DMS 273 treated with DMSO at 0.1 percent for 48 hours (cell line): ENCODE data around the gene KRTAP5-2.
"Not testable (repeated sequence)": the region's sequence is repeated elsewhere in the genome, so short reads cannot be mapped to it uniquely, and the experiment has no call there.

Source experiments
- DNase-seq: peaks from one replicate; lab custom pipeline; 2025; lab: John Stamatoyannopoulos, UW

Gene KRTAP5-2

GRCh38 chr11:1628506-1629325, 30.6 kb upstream of the KRTAP5-2 start:
- DNase-seq: no peak

- no peak for DNase-seq
Measured at GRCh38 chr11:1625541-1625940, 27.4 kb upstream of the KRTAP5-2 start.

DNA sequence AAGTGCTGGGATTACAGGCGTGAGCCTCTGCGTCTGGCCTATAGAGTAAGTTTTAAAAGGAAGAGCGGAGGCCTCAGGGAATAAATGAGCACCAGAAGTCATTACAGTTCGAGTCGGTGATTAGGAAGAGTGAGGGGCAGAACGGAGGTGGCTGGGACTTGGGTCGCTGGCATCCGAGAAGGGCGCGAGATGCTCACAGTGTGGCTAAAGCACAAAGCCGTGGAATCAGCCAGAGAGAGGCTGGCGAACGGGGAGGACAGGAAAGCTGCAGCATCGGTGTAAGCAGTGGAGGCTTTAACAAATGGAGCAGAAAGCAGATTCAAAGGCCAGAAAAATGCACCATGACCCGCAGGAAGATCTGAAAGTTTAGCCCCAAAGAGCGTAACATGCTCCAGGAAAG, 26.5 kb upstream of the KRTAP5-2 start:
- DNase-seq: no peak

GRCh38 chr11:1623716-1624115, 25.6 kb upstream of the KRTAP5-2 start:
- no peak for DNase-seq

DNA sequence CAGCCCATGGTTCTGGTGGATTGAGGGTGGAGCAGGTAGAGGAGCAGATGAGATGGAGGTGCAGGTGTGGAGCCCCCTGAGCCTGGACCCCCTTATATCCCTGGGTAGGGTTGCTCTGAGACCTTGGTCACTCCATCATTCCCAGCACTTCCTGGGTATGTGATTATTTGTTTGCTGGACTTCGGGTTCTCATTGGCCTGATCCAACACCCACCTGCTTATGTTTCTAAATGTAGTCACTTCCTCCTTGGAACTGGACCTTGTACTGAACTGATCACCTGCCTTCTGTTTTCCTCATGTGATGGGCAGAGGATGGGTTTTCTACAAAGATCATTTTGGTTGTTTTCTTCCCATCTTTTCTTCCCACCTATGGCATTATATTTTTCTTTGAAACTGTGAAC, 24.0 kb upstream of the KRTAP5-2 start, which contains the start of gene KRTAP5-4:
Gene KRTAP5-4 (minus strand): TSS at position 53 of the 400 bp plus-strand sequence. CDS start 45 bp downstream, at position 8.
- no peak for DNase-seq

DNA sequence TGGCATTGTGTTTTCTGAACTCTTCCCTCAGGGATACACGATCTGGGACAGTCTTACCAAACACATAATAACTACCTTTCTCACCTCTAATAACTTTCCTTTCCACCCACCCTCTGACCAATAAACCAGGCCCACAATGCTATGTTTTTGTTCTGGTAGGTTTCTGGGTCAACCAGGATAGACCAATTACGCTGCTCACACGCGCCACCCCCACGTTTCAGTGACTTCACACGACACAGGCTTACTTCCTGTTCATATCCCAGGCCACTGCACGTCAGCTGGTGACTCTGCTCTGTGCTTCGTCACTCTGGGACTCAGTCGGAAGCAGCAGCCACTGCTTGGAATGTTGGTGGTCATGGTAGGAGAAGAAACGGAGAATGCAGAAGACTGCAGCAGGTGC, 21.4 kb upstream of the KRTAP5-2 start:
- DNase-seq: no peak

DNA sequence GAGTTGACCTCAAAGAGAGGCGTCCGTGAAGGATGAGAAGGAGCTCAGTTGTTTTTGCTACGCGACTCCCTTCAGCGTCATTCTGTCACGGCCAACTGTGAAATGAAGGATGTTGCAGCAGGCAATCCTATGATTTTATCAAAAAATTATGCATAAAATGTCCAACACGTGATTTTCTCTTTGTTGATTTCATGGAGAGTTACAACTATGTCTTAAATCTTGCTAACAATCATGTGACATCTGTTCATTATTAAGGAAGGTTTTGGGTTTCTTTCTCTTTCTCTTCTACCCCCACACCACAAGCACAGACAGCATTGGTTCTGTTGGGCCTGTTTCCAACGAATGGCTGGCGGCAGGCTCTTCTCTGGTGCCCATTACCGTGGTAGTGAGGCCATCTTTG, 20.1 kb upstream of the KRTAP5-2 start:
- DNase-seq: no peak

DNA sequence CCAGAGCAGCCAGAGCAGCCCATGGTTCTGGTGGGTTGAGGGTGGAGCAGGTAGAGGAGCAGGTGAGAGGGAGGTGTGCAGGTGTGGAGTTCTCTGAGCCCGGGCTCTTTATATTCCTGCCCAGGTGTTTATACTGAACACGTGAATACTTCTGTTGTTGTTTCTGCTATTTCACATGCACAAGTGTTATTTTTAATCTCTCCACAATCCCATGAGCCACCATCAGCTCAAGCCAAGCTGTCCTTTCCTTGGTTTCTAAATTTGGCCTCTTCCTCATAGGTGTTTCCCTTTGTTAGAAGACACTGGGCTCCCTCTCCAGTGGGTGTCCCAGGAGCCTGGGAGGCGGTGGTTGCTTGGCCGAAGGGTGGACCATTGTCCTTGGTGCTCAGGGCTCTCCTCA, 10.3 kb upstream of the KRTAP5-2 start, which contains the start of gene KRTAP5-3:
Gene KRTAP5-3 (minus strand): TSS at position 101 of the 400 bp plus-strand sequence. CDS start 78 bp downstream, at position 23.
- DNase-seq: no peak

DNA sequence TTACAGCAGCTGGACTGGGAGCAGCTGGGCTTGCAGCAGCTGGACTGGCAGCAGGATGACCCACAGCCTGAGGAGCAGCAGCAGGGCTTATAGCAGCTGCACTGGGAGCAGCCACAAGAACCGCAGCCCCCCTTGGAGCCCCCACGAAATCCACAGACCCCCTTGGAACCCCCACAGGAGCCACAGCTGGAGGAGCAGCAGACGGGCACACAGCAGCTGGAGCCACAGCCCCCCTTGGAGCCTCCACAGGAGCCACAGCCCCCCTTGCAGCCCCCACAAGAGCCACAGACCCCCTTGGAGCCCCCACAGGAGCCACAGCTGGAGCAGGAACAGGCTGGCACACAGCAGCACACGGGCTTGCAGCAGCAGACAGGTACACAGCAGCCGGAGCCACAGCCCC, 9.8 kb upstream of the KRTAP5-2 start:
- DNase-seq: not testable (repeated sequence)

DNA sequence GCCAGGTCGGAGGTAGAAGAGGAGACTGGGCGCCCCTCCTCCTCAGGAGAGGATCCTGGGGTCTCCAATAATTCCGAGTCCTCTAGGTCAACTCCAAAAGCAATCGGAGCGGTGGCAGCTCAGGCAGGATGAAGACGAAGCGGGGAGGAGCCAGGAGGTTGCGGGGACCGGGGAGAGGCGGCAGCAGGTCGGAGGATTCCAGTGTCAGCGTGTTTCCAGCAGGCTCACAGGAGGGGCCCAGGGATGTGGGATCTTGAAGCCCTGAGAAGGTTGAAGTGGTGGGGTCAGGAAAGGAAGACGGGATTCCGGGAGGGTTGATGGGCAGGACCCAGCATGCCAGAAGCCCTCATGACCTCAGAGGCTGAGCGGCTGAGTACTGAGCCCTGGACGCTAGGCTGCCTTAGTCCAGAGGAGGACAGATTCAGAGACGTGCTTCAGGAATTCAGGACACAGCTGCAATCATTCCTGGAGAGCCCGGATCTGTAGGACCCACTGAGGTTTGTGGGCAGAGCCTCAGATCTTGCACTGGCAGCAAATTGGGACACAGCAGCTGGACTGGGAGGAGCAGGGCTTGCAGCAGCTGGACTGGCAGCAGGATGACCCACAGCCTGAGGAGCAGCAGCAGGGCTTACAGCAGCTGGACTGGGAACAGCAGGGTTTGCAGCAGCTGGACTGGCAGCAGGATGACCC, 9.2 kb upstream of the KRTAP5-2 start:
- not testable (repeated sequence) for DNase-seq

- DNase-seq: not testable (repeated sequence)
Measured at GRCh38 chr11:1605923-1606322, 7.8 kb upstream of the KRTAP5-2 start.

- no peak for DNase-seq
Measured at GRCh38 chr11:1604711-1605110, 6.6 kb upstream of the KRTAP5-2 start.

DNA sequence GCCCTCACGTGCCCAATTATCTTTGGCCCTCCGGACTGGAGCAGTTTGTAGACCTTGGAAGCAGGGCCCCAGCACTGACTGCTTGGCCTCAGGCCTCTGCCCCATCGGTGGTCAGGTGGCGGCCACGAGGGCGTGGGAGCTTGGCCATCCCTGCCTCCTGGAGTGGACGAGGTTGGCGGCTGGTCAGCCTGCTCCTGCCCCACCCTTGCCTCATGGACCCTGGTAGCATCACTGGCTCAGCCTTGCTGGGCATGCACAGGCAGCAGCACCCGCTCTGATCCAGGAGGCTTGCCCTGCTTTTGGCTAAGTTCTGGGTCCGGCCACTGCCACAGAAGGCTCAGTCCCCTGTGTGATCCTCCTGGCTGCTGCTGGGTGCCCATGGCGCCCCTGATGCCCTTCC, 6.1 kb upstream of the KRTAP5-2 start:
- no peak for DNase-seq

DNA sequence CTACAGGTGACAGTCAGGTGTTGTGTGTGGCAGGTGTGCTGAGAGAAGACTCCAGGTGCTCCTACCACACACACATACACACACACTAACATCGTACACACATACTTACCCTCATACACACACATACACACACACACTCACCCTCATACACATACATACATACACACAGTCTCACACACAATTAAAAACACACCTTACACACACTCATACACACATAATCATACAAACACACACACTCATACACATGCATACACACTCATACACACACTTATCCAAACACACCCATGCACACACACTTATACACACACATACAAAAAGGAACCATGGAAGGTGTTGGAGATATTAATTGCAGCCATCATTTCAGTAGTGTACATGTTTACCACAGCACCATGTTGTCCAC, 5.5 kb upstream of the KRTAP5-2 start:
- DNase-seq: no peak

- not testable (repeated sequence) for DNase-seq
Measured at GRCh38 chr11:1601663-1602062, 3.6 kb upstream of the KRTAP5-2 start.

GRCh38 chr11:1600626-1601025, 2.5 kb upstream of the KRTAP5-2 start:
- no peak for DNase-seq

DNA sequence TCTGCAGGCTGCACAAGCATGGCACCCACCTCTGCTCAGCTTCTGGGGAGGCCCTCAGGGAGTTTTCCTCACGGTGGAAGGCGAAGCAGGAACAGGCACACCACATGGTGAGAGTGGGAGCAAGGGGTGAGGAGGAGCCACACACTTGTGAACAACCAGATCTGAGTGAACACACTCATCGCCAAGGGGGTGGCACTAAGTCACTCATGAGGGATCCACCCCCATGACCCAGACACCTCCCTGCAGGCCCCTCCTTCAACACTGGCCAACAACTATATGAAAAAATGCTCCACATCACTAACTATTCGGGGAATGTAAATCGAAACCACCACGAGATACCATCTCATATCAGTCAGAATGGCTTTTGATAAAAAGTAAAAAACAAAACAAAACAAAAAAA, 722 bp upstream of the KRTAP5-2 start:
- no peak for DNase-seq

DNA sequence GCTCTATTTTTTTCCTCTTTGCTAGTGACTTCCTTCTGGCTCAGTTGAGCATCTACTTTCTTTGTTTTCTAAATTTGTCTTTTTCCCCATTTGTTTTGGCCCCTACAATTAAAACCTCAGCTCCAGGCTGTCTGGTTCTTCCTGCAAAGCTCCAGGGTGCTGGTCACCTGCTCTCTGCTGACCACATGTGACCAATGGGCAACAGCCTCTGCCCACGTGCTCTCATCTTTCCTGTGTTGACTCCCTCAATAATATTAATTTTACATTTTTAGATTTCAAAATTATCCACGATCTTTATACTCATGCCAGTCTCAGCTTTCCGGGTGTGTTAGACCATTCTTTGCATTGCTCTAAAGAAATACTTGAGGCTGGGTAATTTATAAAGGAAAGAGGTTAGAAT, 312 bp upstream of the KRTAP5-2 start:
- not testable (repeated sequence) for DNase-seq

GRCh38 chr11:1597331-1597993, 632 bp downstream of the KRTAP5-2 start:
- no peak for DNase-seq

GRCh38 chr11:1596576-1597121, 1.4 kb downstream of the KRTAP5-2 start:
- DNase-seq: not testable (repeated sequence)

DNA sequence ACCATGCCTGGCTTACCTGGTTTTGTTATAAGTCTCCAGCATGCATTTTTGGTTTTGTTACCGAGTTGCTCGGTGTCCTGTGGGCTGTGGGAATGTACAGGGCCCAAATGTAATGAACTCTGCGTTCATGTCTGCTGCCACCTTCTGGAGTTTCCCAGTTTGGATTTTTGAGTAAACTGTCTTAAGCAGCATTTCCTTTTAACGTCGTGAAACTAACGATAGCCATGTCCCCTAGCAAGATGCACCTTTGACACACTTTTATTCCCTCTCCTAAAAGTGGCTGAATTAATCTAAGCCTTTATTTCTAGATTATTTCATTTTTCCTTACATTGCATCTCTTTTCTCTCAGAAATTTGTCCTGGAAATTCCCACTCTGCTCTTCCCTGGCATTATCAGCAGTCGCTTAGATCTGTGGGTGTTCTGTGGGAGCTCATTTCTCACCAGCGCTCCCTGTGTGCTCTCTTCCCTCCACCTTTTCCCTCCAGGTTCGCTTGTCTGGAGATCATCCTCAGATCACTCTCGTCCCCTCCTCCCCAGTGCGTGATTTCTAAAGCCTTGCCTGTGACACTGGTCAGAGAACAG, 2.0 kb downstream of the KRTAP5-2 start:
- DNase-seq: not testable (repeated sequence)

- DNase-seq: no peak
Measured at GRCh38 chr11:1592628-1593027, 5.5 kb downstream of the KRTAP5-2 start.
